Omental fat pad (tissue), 4 donors: ENCODE results near the gene TBK1. TPM values are rescaled to one million over a fixed set of nuclear protein-coding genes. Genes with fewer than 3 reads are reported as not detected.
"Not testable (repeated sequence)": the region's sequence is repeated elsewhere in the genome, so short reads cannot be mapped to it uniquely, and the experiment has no call there.

Experiments used
- ATAC-seq: fragments of 150-250 bp; one replicate; pipeline ENCODE4 v1.9.1; 2016; ENCODE audit warnings: mild to moderate bottlenecking, moderate library complexity; ENCODE audit not compliant: low FRiP score
- DNase-seq: peaks from one replicate; pipeline ENCODE4 v3.0.0-alpha.2; 2019; ENCODE audit warnings: low spot score
- total RNA-seq, 4 donors: library from RNA; depleted of rRNA; stranded (reverse); fragments of >200 nt; gene quantifications; one replicate each; pipeline ENCODE4 v1.1.0, GENCODE V29; 2016
- TF ChIP-seq, protein P1 (sequence below), 3 donors: fragments of 450-650 bp; IDR thresholded peaks; one replicate each; pipeline ENCODE4 v1.5.1; 2016 to 2017; ENCODE audit warnings: antibody characterized with exemption in 3 of 3, mild to moderate bottlenecking in 3 of 3, moderate library complexity in 2 of 3

Gene TBK1
- total RNA-seq, 4 donors from 2014 or later: 20.4 to 33.9 (median 27.4) TPM

DNA sequence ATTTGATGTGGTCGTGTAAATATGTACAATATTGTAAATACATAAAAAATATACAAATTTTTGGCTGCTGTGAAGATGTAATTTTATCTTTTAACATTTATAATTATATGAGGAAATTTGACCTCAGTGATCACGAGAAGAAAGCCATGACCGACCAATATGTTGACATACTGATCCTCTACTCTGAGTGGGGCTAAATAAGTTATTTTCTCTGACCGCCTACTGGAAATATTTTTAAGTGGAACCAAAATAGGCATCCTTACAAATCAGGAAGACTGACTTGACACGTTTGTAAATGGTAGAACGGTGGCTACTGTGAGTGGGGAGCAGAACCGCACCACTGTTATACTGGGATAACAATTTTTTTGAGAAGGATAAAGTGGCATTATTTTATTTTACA is 49.6 kb downstream of the TBK1 start:
- TF ChIP-seq, protein P1, sequence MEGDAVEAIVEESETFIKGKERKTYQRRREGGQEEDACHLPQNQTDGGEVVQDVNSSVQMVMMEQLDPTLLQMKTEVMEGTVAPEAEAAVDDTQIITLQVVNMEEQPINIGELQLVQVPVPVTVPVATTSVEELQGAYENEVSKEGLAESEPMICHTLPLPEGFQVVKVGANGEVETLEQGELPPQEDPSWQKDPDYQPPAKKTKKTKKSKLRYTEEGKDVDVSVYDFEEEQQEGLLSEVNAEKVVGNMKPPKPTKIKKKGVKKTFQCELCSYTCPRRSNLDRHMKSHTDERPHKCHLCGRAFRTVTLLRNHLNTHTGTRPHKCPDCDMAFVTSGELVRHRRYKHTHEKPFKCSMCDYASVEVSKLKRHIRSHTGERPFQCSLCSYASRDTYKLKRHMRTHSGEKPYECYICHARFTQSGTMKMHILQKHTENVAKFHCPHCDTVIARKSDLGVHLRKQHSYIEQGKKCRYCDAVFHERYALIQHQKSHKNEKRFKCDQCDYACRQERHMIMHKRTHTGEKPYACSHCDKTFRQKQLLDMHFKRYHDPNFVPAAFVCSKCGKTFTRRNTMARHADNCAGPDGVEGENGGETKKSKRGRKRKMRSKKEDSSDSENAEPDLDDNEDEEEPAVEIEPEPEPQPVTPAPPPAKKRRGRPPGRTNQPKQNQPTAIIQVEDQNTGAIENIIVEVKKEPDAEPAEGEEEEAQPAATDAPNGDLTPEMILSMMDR (IDR thresholded peaks at IDR 0.05): no peak
- ATAC-seq (no peak), DNase-seq (no peak)

DNA sequence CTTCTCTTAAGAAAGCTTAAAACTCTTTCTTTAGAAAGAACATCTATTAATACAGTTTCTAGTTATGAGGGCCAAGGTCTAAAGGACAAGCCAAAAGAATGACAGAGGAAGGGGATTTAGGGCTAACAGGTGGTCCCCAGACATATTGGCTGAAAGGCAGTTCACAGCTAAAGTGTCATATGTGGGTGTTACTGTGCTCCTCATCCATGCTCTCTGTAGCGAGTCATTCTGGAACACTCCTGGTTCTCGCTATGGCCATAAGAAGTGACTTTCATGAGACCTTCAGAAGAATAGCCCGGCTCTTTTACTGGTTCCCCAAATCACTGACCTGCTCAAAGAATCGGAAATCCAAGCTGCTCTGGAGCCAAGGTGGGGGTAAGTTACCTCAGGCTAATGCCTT is 55.0 kb downstream of the TBK1 start:
- ATAC-seq: no peak
- no peak for DNase-seq
- TF ChIP-seq, protein P1 (IDR thresholded peaks at IDR 0.05): no peak

DNA sequence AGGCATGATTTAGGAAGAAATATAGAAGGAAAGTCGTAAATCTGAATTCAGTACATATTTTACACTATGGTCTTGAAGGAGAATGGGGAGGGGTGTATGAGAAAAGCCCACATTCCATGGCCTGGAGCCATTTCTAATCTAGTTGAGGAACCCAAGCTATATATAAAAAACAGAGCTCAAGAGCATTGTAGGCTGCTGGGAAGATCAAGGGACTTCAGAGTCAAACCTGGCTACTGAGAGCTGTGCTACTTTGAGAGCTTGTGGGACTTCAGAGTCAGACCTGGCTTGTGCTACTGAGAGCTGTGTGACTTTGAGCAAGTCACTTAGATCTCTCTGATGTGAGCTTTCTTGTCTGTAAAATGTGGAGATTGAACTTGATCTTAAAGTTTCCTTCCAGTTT is 58.7 kb downstream of the TBK1 start:
- ATAC-seq (no peak), DNase-seq (no peak)
- TF ChIP-seq, protein P1 (IDR thresholded peaks at IDR 0.05): no peak

DNA sequence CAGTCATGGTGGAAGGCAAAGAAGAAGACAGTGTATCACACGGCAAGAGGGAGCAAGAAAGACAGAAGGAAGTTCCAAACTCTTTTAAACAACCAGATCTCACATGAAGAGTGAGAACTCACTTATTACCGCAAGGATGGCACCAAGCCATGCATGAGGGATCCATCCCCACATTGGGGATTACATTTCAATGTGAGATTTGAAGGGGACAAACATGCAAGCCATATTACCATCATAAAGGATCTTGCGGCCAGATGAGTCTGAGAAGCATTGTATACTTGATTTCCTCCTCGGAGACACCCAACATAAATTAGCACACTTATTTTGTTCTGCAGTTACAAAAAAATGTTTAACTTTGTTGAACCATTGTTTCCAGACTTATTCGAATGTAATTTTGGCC is 66.5 kb downstream of the TBK1 start:
- no peak for ATAC-seq
- TF ChIP-seq, protein P1 (IDR thresholded peaks at IDR 0.05): no peak
- no peak for DNase-seq

DNA sequence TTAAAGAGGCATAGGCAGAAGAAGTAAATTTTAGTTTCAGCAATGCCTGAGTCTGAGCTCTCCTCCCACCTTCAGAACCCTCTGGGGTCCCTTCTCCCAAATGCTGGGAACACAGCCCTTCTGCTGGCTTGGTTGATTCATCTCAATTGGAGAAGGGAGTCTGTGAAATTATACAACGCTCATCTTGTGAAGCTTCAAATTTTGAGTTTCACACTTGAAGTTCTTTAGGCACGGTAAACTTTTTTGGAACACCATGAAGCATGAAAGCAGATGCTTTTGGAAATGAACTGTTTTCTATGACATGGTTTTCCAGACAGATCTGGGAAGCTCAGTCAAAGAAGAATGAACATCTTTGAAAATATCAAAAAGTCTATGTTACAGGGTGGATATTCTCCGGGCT is 69.9 kb downstream of the TBK1 start:
- ATAC-seq: no peak
- DNase-seq: no peak
- TF ChIP-seq, protein P1 (IDR thresholded peaks at IDR 0.05): no peak

DNA sequence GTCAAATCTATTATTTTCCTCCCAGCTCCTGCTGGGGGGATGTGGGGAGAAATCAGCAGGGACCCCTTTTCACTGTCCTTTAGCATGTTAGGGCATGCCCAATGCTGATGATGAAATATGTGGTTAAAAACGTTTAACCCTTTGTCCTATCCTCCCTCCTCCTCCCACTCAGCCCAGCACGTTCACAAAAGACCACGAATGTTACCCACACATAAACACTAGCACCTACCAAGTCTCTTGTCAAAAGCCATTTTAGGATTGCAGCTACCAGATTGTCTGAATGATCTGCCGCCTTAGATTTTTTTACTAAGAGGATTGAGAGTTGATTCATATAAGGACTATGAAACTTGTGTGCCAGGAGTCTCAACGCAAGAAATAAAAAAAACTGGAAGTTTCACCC is 70.4 kb downstream of the TBK1 start:
- ATAC-seq (no peak), DNase-seq (no peak)
- TF ChIP-seq, protein P1 (IDR thresholded peaks at IDR 0.05): no peak

DNA sequence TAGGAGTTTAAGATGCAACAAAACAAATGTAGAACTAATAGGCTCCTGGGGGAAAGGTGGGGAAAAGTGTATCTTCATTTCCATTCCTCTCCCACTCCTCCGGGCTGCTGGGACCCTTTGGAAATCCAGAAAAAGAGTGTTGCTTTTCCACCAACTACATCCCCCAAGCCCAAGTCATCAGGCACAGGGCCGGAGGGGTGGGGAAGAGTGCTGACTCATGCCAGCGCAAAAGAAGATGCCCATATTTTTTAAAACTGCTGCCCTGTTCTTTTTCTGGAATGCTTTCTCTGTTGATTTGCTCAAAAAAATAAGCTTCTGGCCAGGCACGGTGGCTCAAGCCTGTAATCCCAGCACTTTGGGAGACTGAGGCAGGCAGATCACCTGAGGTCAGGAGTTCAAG is 70.9 kb downstream of the TBK1 start:
- TF ChIP-seq, protein P1 (IDR thresholded peaks at IDR 0.05): no peak
- ATAC-seq: no peak
- DNase-seq: no peak

DNA sequence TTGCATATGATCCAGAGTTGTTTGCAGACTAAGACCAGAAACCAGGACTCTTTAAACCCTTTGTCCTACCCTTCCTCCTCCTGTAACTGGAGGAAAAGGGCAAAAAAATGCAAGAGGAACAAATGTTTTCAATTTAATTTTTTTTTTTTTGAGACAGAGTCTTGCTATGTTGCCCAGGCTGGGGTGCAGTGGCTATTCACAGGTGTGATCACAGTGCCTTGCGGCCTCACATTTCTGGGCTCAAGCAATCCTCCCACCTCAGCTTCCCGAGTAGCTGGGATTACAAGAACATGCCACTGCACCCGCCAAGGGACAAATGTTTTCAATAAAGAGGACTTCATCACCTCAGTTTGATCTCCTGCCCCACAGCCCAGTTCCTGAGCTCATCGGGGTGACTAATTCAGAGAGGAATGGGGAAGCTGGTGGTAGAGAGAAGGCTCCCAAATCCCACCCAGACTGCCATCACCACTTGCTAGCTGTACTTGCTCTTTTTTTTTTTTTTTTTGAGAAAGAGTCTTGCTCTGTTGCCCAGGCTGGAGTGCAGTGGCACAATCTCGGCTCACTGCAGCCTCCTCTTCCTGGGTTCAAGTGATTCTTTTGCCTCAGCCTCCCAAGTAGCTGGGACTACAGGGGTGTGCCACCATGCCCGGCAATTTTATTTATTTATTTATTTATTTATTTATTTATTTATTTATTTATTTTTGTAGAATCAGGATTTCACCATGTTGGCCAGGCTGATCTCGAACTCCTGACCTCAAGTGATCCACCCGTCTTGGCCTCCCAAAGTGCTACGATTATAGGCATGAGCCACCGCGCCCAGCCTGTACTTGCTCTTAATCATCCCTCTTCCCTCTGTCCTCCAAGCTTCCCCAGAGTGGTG is 71.9 kb downstream of the TBK1 start:
- not testable (repeated sequence) for ATAC-seq, DNase-seq
